ENCODE measurements around the gene SNIP1. TPM values are rescaled to one million over a fixed set of nuclear protein-coding genes. Genes with fewer than 3 reads are reported as not detected.
"Not testable (repeated sequence)": the region's sequence is repeated elsewhere in the genome, so short reads cannot be mapped to it uniquely, and the experiment has no call there.

SNIP1 gene
- total and polyA plus RNA-seq, 10 of the 15 experiments (the other 5 are each of a cell fraction or from before 2014, with no cell fraction given) = 2.7 to 22.4 (median 10.1) TPM

- TF ChIP-seq IRF3 (IDR thresholded peaks at IDR 0.05) (no peak), RELA (IDR thresholded peaks at IDR 0.05; ENCODE audit: borderline replicate concordance, partially characterized antibody) (no peak), HDAC6 (IDR thresholded peaks at IDR 0.05; ENCODE audit: unreplicated experiment) (no peak), RAD51 (IDR thresholded peaks at IDR 0.05) (no peak), MXI1 (IDR thresholded peaks at IDR 0.05; ENCODE audit: low read depth, low read length) (no peak), POU2F2 (IDR thresholded peaks at IDR 0.05; ENCODE audit: borderline replicate concordance, low read depth, low read length) (no peak), SUZ12 (IDR thresholded peaks at IDR 0.05; ENCODE audit: unreplicated experiment) (no peak), SREBF2 (IDR thresholded peaks at IDR 0.05; ENCODE audit: low read length) (no peak)
Observed at GRCh38 chr1:37519613-37520012, 34.5 kb downstream of the SNIP1 start (continued).

GRCh38 chr1:37518929-37519328 is 35.2 kb downstream of the SNIP1 start:
- FAIRE-seq; H3K4me2 ChIP-seq (ENCODE audit: control insufficient read depth, insufficient read depth); SMC1A ChIA-PET (ENCODE audit: uncharacterized antibody, unreplicated experiment); H3K79me2 ChIP-seq (ENCODE audit: control insufficient read depth, insufficient read depth, low read length); POLR2A ChIA-PET; ATAC-seq; CTCF ChIA-PET; H2AFZ ChIP-seq (ENCODE audit: control insufficient read depth, low read depth, low read length); BruUV-seq (replicated peaks); in situ Hi-C loops (cut with MboI); H3K9me3 ChIP-seq (replicated peaks; ENCODE audit: control insufficient read depth, insufficient read depth, low read length); H3K27me3 ChIP-seq (replicated peaks in 1 of 2; ENCODE audit: control insufficient read depth in 2 of 2, insufficient read depth in 2 of 2, low read length in 1 of 2); RAD21 ChIA-PET (ENCODE audit: unreplicated experiment); H4K20me1 ChIP-seq (ENCODE audit: control insufficient read depth, insufficient read depth); H3K4me1 ChIP-seq (ENCODE audit: control insufficient read depth, insufficient read depth, low read length); DNase-seq (ENCODE audit: low read depth, low spot score); H3K9ac ChIP-seq (ENCODE audit: control insufficient read depth, insufficient read depth, low read length); intact Hi-C loops (cut with micrococcal nuclease; ENCODE audit: unreplicated experiment); H3K36me3 ChIP-seq (ENCODE audit: control insufficient read depth in 2 of 2, insufficient read depth in 2 of 2, low read length in 1 of 2); H3K4me3 ChIP-seq; H3K27ac ChIP-seq (ENCODE audit: control insufficient read depth, insufficient read depth): not testable (repeated sequence)
- WGBS (ENCODE audit: insufficient coverage, insufficient replicate concordance, low lambda C conversion rate, missing lambda C conversion rate) = 70% methylated on average over 15 of the region's 15 CpGs

- BruUV-seq (replicated peaks); H3K36me3 ChIP-seq (ENCODE audit: control insufficient read depth in 2 of 2, insufficient read depth in 2 of 2, low read length in 1 of 2); H3K27me3 ChIP-seq (replicated peaks in 1 of 2; ENCODE audit: control insufficient read depth in 2 of 2, insufficient read depth in 2 of 2, low read length in 1 of 2); H3K4me2 ChIP-seq (ENCODE audit: control insufficient read depth, insufficient read depth); H3K4me1 ChIP-seq (ENCODE audit: control insufficient read depth, insufficient read depth, low read length); intact Hi-C loops (cut with micrococcal nuclease; ENCODE audit: unreplicated experiment); H3K9me3 ChIP-seq (replicated peaks; ENCODE audit: control insufficient read depth, insufficient read depth, low read length); H3K27ac ChIP-seq (ENCODE audit: control insufficient read depth, insufficient read depth); H3K9ac ChIP-seq (ENCODE audit: control insufficient read depth, insufficient read depth, low read length); RAD21 ChIA-PET (ENCODE audit: unreplicated experiment); H3K4me3 ChIP-seq; H4K20me1 ChIP-seq (ENCODE audit: control insufficient read depth, insufficient read depth); in situ Hi-C loops (cut with MboI); DNase-seq (ENCODE audit: low read depth, low spot score); CTCF ChIA-PET; H2AFZ ChIP-seq (ENCODE audit: control insufficient read depth, low read depth, low read length); ATAC-seq; SMC1A ChIA-PET (ENCODE audit: uncharacterized antibody, unreplicated experiment); FAIRE-seq: not testable (repeated sequence)
- POLR2A ChIA-PET = interaction anchor here (0.6 kb wide), 2 partner anchors 46 to 64 kb away, joined by 3 read pairs; no protein-coding TSS in a partner anchor
- WGBS (ENCODE audit: insufficient coverage, insufficient replicate concordance, low lambda C conversion rate, missing lambda C conversion rate) = 0% methylated on average over 1 of the region's 31 CpGs
- peaks cover 10% of the 10 kb centered on the region for H3K79me2 ChIP-seq (ENCODE audit: control insufficient read depth, insufficient read depth, low read length)
Observed at GRCh38 chr1:37518241-37518640, 35.9 kb downstream of the SNIP1 start.
